Measurements from ENCODE around the gene PUM1.
"Not testable (repeated sequence)": the region's sequence is repeated elsewhere in the genome, so short reads cannot be mapped to it uniquely, and the experiment has no call there.

Gene PUM1

DNA sequence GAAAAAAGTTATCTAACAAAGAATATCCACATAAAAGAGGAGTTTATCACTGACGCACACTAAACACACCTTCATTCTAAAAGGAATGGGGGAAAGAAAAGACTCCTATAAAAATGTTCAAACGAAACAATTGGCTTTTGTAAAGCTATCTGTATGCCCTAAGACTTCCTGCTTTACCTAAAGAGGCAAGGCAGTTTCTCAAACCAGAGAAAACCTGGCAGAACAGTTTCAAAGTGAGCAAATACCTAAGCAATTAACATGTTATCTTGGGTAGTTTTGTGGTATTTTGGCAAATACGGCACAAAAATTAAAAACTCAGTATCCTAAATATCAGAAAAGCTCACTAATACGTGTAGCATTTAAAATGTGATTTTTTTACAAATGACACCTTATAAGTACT is 1.9 kb downstream of the PUM1 start:
- no peak for DNase-seq (ENCODE audit: low read depth in 2 of 2)

- no peak for DNase-seq (ENCODE audit: low read depth in 2 of 2)
Measured at GRCh38 chr1:31062867-31063380, 2.6 kb downstream of the PUM1 start.

DNA sequence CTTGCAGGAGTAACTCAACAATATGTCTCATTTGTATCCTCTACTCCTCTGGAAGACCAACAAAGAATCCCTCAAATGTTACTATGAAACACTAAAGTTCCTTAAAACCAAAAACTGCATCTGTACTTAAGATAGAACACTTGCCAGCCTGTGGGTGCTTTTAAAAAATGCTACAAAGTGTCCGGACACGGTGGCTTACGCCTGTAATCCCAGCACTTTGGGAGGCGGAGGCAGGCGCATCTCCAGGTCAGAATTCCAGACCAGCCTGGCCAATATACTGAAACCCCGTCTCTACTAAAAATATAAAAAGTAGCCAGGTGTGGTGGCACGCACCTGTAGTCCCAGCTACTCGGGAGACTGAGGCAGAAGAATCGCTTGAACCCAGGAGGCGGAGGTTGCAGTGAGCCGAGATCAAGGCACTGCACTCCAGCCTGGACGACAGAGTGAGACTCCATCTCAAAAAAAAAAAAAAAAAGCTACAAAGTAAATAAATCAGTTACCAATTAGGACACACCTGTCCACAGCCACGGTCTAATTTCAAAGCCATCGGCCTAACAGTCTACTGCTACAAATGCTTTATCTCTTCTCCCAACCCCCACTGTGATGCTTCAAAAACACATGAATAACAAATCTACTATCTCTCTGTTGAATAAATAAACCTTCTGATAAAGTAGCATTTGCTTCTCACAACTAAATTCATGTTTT is 3.2 kb downstream of the PUM1 start:
- DNase-seq (ENCODE audit: low read depth in 2 of 2), result not testable (repeated sequence)

- no peak for DNase-seq (ENCODE audit: low read depth in 2 of 2)
Measured at GRCh38 chr1:31058012-31058411, 7.5 kb downstream of the PUM1 start.

GRCh38 chr1:31055953-31056352 is 9.6 kb downstream of the PUM1 start:
- no peak for DNase-seq (ENCODE audit: low read depth in 2 of 2)

GRCh38 chr1:31055501-31055900 is 10.0 kb downstream of the PUM1 start:
- DNase-seq (ENCODE audit: low read depth in 2 of 2), result no peak

DNA sequence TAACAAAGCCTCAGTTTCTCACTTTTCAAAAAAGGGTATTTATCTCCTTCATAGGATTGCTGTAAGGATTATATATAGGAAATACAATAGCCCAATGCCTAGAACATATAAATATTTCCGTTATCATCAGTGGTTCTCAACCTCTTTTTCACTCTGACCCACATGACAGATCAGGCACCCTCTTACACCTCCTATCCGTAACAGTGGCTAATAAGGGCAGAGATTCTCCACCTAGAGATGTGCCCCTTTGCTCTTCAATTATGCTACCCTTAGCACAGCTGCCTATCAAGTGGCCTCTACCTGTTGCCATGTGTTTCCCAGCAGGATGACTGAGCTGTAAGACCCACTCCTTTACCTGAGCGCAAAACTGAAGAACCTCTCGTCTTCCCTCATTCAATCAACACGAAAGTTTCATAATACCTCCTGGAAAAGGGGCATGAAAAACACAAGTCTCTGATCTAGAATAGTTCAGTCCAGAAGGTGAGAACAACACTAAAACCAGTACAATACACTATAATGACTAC is 10.5 kb downstream of the PUM1 start:
- no peak for DNase-seq (ENCODE audit: low read depth in 2 of 2)

- DNase-seq (ENCODE audit: low read depth in 2 of 2), result no peak
Measured at GRCh38 chr1:31054349-31054748, 11.2 kb downstream of the PUM1 start.

DNA sequence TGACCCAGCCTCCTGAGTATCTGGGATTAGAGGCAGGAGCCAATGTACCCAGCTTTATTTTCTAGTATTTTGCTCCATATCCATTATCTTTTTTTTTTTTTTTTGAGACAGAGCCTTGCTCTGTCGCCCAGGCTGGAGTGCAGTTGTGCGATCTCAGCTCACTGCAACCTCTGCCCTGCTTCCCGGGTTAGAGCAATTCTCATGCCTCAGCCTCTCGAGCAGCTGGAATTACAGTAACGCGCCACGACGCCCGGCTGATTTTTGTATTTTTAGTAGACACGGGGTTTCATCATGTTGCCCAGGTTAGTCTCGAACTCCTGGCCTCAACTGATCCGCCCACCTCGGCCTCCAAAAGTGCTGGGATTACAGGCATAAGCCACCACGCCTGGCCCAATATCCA is 12.9 kb downstream of the PUM1 start:
- not testable (repeated sequence) for DNase-seq (ENCODE audit: low read depth in 2 of 2)

- no peak for DNase-seq (ENCODE audit: low read depth in 2 of 2)
Measured at GRCh38 chr1:31051611-31052010, 13.9 kb downstream of the PUM1 start.

DNA sequence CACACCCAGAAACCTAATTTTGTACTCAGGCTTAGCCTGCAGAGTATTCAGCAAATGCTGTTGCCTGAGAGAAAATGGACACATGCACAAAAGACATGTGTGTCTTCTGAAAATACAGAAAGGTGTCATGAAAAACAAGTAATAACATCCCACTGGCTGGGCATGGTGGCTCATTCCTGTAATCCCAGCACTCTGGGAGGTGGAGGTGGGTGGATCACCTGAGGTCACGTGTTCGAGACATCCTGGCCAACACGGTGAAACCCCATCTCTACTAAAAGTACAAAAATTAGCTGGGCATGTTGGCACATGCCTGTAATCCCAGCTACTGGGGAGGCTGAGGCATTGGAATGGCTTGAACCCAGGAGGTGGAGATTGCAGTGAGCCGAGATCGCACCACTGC is 18.0 kb downstream of the PUM1 start:
- not testable (repeated sequence) for DNase-seq (ENCODE audit: low read depth in 2 of 2)

GRCh38 chr1:31043631-31044030 is 21.9 kb downstream of the PUM1 start:
- no peak for DNase-seq (ENCODE audit: low read depth in 2 of 2)

GRCh38 chr1:31042656-31043055 is 22.9 kb downstream of the PUM1 start:
- DNase-seq (ENCODE audit: low read depth in 2 of 2), result no peak

DNA sequence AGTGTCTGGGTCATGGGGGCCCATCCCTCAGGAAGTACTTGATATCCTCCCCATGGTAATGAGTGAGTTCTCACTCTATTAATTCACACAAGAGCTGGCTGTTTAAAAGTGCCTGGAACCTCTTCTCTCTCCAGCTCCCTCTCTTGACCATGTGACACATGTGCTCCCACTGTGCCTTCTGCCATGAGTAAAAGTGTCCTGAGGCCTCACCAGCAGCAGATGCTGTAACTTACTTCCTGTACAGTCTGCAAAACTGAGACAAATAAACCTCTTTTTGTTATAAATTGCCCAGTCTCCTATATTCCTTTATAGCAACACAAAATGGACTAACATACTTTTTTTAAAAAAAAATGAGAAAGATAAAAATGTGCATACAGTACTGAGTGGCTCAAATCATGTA is 24.0 kb downstream of the PUM1 start:
- DNase-seq (ENCODE audit: low read depth in 2 of 2), result no peak

DNA sequence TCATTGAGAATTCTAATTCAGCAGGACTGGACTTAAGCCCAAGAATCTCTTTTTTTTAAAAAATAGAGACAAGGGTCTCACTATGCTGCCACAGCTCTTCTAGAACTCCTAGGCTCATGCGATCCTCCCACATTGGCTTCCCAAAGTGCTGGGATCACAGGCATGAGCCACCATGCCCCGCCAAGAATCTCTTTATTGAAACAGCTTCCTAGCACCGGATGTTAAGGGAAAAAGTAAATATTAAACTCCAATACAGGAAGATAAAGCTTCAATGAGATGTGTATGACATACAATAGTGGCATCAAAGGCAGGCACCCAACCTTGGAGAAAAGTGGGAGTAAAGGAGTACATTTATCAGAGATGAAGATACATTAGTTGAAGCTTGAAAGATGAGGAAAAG is 25.5 kb downstream of the PUM1 start:
- DNase-seq (ENCODE audit: low read depth in 2 of 2), result no peak

- not testable (repeated sequence) for DNase-seq (ENCODE audit: low read depth in 2 of 2)
Measured at GRCh38 chr1:31038935-31039334, 26.6 kb downstream of the PUM1 start.

- no peak for DNase-seq (ENCODE audit: low read depth in 2 of 2)
Measured at GRCh38 chr1:31038360-31038759, 27.2 kb downstream of the PUM1 start.

GRCh38 chr1:31036749-31037500 is 28.6 kb downstream of the PUM1 start:
- no peak for DNase-seq (ENCODE audit: low read depth in 2 of 2)

DNA sequence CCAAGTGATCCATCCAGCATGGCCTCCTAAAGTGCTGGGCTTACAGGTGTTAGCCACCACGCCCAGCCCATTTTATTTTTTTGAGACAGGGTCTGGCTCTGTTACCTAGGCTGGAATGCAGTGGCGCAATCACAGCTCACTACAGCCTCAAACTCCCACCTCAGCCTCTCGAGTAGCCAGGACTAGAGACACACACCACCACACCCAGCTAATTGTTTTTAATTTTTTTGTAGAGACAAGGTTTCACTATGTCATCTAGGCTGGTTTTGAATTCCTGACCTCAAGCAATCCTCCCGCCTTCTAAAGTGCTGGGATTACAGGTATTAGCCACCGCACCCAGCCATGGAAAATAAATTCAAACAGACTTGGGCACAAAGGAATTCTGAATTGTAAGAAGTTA is 31.9 kb downstream of the PUM1 start:
- no peak for DNase-seq (ENCODE audit: low read depth in 2 of 2)

- DNase-seq (ENCODE audit: low read depth in 2 of 2), result no peak
Measured at GRCh38 chr1:31032266-31032665, 33.3 kb downstream of the PUM1 start.

- DNase-seq (ENCODE audit: low read depth in 2 of 2), result no peak
Measured at GRCh38 chr1:31031330-31032143, 34.0 kb downstream of the PUM1 start.

DNA sequence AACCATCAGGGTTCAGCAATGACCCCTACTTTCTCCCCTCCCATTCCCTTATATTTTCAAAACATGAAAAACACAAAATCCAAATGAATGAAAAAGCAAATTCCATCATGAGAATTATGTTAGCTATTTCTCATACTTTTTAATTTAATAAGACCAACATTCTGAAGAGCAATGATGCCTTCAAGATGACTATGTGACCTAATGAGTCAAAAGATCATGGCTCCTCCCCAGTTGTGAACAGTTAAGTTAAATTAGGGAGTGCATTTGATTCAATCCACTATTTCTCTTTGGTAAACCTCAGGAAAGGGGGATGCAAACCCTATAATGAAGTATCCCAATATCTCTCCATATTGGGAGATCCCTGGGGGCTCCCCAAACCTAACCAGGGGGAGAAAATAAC is 36.5 kb downstream of the PUM1 start:
- DNase-seq (ENCODE audit: low read depth in 2 of 2), result no peak

Data from stimulated activated CD4-positive, alpha-beta T cell treated with anti-CD3 and anti-CD28 coated beads, Interleukin-1b, Interleukin-23, amount 100 ng/mL, for 1 hour (primary cell).